ENCODE results near the gene CNTNAP2.
"Not testable (repeated sequence)": the region's sequence is repeated elsewhere in the genome, so short reads cannot be mapped to it uniquely, and the experiment has no call there.

CNTNAP2 gene

GRCh38 chr7:147771344-147771743, 1654.7 kb downstream of the CNTNAP2 start:
- peak; percentile 91 for DNase-seq (ENCODE audit: low spot score)

- no peak for DNase-seq (ENCODE audit: low spot score)
Measured at GRCh38 chr7:147774461-147774860, 1657.9 kb downstream of the CNTNAP2 start.

- DNase-seq (ENCODE audit: low spot score) = peak; percentile 71
Measured at GRCh38 chr7:147775516-147776284, 1659.1 kb downstream of the CNTNAP2 start.

- DNase-seq (ENCODE audit: low spot score) = no peak
Measured at GRCh38 chr7:147777309-147777708, 1660.7 kb downstream of the CNTNAP2 start.

GRCh38 chr7:147779949-147780348, 1663.3 kb downstream of the CNTNAP2 start:
- DNase-seq (ENCODE audit: low spot score) = no peak

- DNase-seq (ENCODE audit: low spot score) = no peak
Measured at GRCh38 chr7:147796581-147796980, 1680.0 kb downstream of the CNTNAP2 start.

- DNase-seq (ENCODE audit: low spot score) = no peak
Measured at GRCh38 chr7:147798001-147798400, 1681.4 kb downstream of the CNTNAP2 start.

- DNase-seq (ENCODE audit: low spot score) = not testable (repeated sequence)
Measured at GRCh38 chr7:147801762-147802161, 1685.2 kb downstream of the CNTNAP2 start.

- no peak for DNase-seq (ENCODE audit: low spot score)
Measured at GRCh38 chr7:147803151-147803550, 1686.5 kb downstream of the CNTNAP2 start.

GRCh38 chr7:147803606-147804005, 1687.0 kb downstream of the CNTNAP2 start:
- DNase-seq (ENCODE audit: low spot score) = no peak

- no peak for DNase-seq (ENCODE audit: low spot score)
Measured at GRCh38 chr7:147804032-147804431, 1687.4 kb downstream of the CNTNAP2 start.

- DNase-seq (ENCODE audit: low spot score) = no peak
Measured at GRCh38 chr7:147805996-147806576, 1689.5 kb downstream of the CNTNAP2 start.

GRCh38 chr7:147809786-147810185, 1693.2 kb downstream of the CNTNAP2 start:
- no peak for DNase-seq (ENCODE audit: low spot score)

GRCh38 chr7:147810269-147810668, 1693.7 kb downstream of the CNTNAP2 start:
- DNase-seq (ENCODE audit: low spot score) = no peak

- no peak for DNase-seq (ENCODE audit: low spot score)
Measured at GRCh38 chr7:147811923-147812322, 1695.3 kb downstream of the CNTNAP2 start.

- DNase-seq (ENCODE audit: low spot score) = no peak
Measured at GRCh38 chr7:147813316-147813715, 1696.7 kb downstream of the CNTNAP2 start.

- DNase-seq (ENCODE audit: low spot score) = no peak
Measured at GRCh38 chr7:147818317-147818716, 1701.7 kb downstream of the CNTNAP2 start.

GRCh38 chr7:147824671-147825070, 1708.1 kb downstream of the CNTNAP2 start:
- DNase-seq (ENCODE audit: low spot score) = no peak

GRCh38 chr7:147829016-147829415, 1712.4 kb downstream of the CNTNAP2 start:
- no peak for DNase-seq (ENCODE audit: low spot score)

GRCh38 chr7:147833557-147833956, 1717.0 kb downstream of the CNTNAP2 start:
- peak; percentile 23 for DNase-seq (ENCODE audit: low spot score)

GRCh38 chr7:147833970-147834369, 1717.4 kb downstream of the CNTNAP2 start:
- DNase-seq (ENCODE audit: low spot score) = peak; percentile 58

GRCh38 chr7:147852833-147853232, 1736.2 kb downstream of the CNTNAP2 start:
- no peak for DNase-seq (ENCODE audit: low spot score)
